ENCODE data around the gene RUNX1. TPM values are rescaled to one million over a fixed set of nuclear protein-coding genes. Genes with fewer than 3 reads are reported as not detected.

RUNX1 gene
- total and polyA plus RNA-seq, 2 of the 13 experiments (the other 11 are each of a cell fraction or from before 2014, with no cell fraction given): 5.4 to 6.4 TPM

DNA sequence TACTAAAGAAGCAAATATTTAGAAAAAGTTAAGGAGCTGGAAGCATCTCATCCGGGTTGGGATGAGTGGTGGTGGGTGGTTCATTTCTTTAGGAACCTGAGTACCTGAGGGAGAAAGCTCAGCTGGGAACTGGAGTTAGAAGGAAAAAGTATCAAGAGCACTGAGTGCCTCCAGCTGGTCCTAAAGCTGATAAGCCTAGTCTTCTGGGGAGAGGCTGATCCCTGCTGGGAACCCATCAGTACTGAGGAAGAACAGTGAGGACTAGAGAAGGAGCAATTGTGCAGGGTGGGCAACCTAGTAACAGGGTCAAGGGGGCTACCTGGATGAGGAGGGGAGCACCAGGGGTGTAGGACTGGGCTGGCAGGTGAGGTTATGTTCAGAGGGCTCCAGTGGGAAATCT, 89.5 kb downstream of the RUNX1 start (continued):
- TF ChIP-seq JUND (CRISPR knock-in tag; IDR thresholded peaks at IDR 0.05): no peak

GRCh38 chr21:34958040-34958439, 91.1 kb downstream of the RUNX1 start:
- no peak for FAIRE-seq

More at GRCh38 chr21:34958040-34958439, 91.1 kb downstream of the RUNX1 start:
- Histone ChIP-seq H3K27me3 (ENCODE audit: control insufficient read depth in 1 of 2, insufficient read depth in 2 of 2, low read length in 2 of 2) (no peaks in the 10 kb centered on the region), H2AFZ (ENCODE audit: low read length) (no peak overlapping the region), H3K4me2 (ENCODE audit: low read depth, low read length) (no peak overlapping the region), H3K79me2 (ENCODE audit: insufficient read depth, low read length) (no peaks in the 10 kb centered on the region), H3K4me1 (ENCODE audit: insufficient read depth, low read length) (peaks cover 19% of the 10 kb centered on the region), H4K20me1 (ENCODE audit: insufficient read depth, low read length) (no peaks in the 10 kb centered on the region), H3K4me3 (replicated peaks in 1 of 3; ENCODE audit: insufficient read depth in 1 of 3, low read depth in 2 of 3, low read length in 3 of 3) (no peak overlapping the region), H3K9me3 (ENCODE audit: low read length) (no peaks in the 10 kb centered on the region), H3K9ac (ENCODE audit: insufficient read depth, low read depth, low read length) (no peak overlapping the region), H3K36me3 (replicated peaks in 1 of 2; ENCODE audit: control insufficient read depth in 1 of 2, insufficient read depth in 2 of 2, low read length in 2 of 2) (no peaks in the 10 kb centered on the region), H3K27ac (ENCODE audit: extremely low read length, insufficient read depth, low read length) (no peak overlapping the region)
- in situ Hi-C loops (cut with HindIII; ENCODE audit: extremely low pct_ligation_motif_present, low pct_unique_long_range_greater_than_20kb): no loop called here
- intact Hi-C loops (cut with micrococcal nuclease; ENCODE audit: unreplicated experiment): no loop called here
- ATAC-seq (no peak), DNase-seq (ENCODE audit: low spot score) (no peak)
- WGBS (ENCODE audit: low lambda C conversion rate): 66% methylated on average over 4 of the region's 4 CpGs
- no TSS peak for BruUV-seq (replicated peaks)
- CTCF ChIA-PET (ENCODE audit: low intra/inter-chr PET ratio, low total read pairs): no interaction called here
- POLR2A ChIA-PET: no interaction called here
- TF ChIP-seq ZNF589 (CRISPR knock-in tag; conservative IDR thresholded peaks at IDR 0.05) (no peak), NCOA2 (CRISPR knock-in tag; IDR thresholded peaks at IDR 0.05) (no peak), ZNF564 (CRISPR knock-in tag; IDR thresholded peaks at IDR 0.05) (no peak), ZNF580 (CRISPR knock-in tag; IDR thresholded peaks at IDR 0.05; ENCODE audit: borderline replicate concordance, low read depth) (no peak), SMARCE1 (IDR thresholded peaks at IDR 0.05; ENCODE audit: borderline replicate concordance) (no peak), EEA1 (CRISPR knock-in tag; IDR thresholded peaks at IDR 0.05; ENCODE audit: borderline replicate concordance) (no peak), ZNF251 (CRISPR knock-in tag; IDR thresholded peaks at IDR 0.05) (no peak), KDM3A (CRISPR knock-in tag; IDR thresholded peaks at IDR 0.05; ENCODE audit: low read depth) (no peak), RBAK (CRISPR knock-in tag; IDR thresholded peaks at IDR 0.05) (no peak), RBM22 (optimal IDR thresholded peaks at IDR 0.05; ENCODE audit: low read length) (no peak), ATF7-NPFF (CRISPR knock-in tag; IDR thresholded peaks at IDR 0.05; ENCODE audit: low read depth) (no peak), ZFAT (CRISPR knock-in tag; conservative IDR thresholded peaks at IDR 0.05) (no peak), EED (CRISPR knock-in tag; IDR thresholded peaks at IDR 0.05) (no peak), ZFP1 (CRISPR knock-in tag; IDR thresholded peaks at IDR 0.05) (no peak)
- TF ChIP-seq, protein P1, sequence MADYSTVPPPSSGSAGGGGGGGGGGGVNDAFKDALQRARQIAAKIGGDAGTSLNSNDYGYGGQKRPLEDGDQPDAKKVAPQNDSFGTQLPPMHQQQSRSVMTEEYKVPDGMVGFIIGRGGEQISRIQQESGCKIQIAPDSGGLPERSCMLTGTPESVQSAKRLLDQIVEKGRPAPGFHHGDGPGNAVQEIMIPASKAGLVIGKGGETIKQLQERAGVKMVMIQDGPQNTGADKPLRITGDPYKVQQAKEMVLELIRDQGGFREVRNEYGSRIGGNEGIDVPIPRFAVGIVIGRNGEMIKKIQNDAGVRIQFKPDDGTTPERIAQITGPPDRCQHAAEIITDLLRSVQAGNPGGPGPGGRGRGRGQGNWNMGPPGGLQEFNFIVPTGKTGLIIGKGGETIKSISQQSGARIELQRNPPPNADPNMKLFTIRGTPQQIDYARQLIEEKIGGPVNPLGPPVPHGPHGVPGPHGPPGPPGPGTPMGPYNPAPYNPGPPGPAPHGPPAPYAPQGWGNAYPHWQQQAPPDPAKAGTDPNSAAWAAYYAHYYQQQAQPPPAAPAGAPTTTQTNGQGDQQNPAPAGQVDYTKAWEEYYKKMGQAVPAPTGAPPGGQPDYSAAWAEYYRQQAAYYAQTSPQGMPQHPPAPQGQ (CRISPR knock-in tag; IDR thresholded peaks at IDR 0.05; ENCODE audit: borderline replicate concordance): no peak

All from HepG2 (cell line).